Measurements from ENCODE around the gene MMP2. TPM values are rescaled to one million over a fixed set of nuclear protein-coding genes. Genes with fewer than 3 reads are reported as not detected.

The MMP2 gene
- total and polyA plus RNA-seq, 9 donors, result 277 to 709 (median 445) TPM

DNA sequence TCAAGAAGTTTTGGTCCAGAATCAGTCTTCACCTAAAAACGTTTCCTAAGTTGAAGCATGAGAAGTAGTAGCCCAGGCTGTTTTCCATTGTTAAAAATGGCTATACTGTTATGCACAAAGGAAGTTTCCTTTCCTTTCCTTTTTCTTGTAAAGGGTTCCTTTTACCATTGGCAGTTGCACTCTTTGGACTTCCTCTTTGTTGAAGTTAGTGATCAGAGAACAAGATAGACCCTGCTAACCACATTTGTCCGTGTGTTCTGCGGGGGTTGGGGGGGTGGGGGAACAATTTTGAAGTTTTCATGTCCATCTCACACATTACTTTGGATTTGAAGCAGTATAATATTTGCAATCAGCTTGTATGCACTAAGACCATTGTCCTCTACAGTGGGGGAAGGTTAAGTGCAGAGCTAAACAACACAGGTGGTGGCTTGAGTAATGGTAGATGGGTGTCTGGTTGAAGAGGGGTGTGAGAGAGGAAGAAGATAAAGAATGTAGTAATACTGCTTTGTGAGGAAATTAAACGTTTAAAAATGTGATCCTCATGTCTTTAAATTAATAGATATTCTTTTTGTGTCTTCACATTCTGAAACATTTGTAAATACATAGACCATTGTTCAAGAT, 31.3 kb downstream of the MMP2 start:
- Histone ChIP-seq H3K27me3 (ENCODE audit: control insufficient read depth, insufficient read depth, low read length) (no peaks in the 10 kb centered on the region), H3K36me3 (ENCODE audit: control insufficient read depth, insufficient read depth, low read length) (peaks cover 20% of the 10 kb centered on the region), H3K27ac (ENCODE audit: low read length) (peak overlapping the region; percentile 71), H3K4me1 (ENCODE audit: control insufficient read depth, insufficient read depth, low read length) (peaks cover 3% of the 10 kb centered on the region), H3K9me3 (replicated peaks; ENCODE audit: control insufficient read depth, low read depth, low read length) (peaks cover 16% of the 10 kb centered on the region), H3K4me3 (ENCODE audit: low read length) (peak overlapping the region; percentile 76)
- no peak for DNase-seq
- WGBS (ENCODE audit: insufficient coverage), result no CpG with 5 or more reads among the region's 4 CpGs

DNA sequence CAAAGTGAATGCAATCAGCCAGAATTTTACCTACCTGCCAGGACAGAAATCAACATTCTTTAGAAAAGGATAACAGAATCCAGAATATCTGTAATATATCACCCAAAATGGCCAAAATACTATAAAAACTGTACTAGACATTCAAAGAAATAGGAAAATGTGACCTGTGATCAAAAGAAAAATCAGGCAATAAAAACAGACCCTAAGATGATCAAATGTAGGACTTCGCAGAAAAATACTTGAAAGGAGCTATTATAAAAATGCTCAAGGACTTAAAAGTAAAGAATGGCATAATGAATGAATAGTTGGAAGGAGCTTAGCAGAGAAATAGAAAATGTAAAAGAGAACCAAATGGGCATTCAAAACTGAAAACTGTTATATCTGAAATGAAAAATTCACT, 33.9 kb downstream of the MMP2 start:
- WGBS (ENCODE audit: insufficient coverage), result no CpG with 5 or more reads among the region's 1 CpG
- H3K9me3 ChIP-seq (replicated peaks; ENCODE audit: control insufficient read depth, low read depth, low read length), result peaks cover 18% of the 10 kb centered on the region
- H3K4me1 ChIP-seq (ENCODE audit: control insufficient read depth, insufficient read depth, low read length), result peaks cover 3% of the 10 kb centered on the region
- no peak for DNase-seq
- no peak overlapping the region for H3K27ac ChIP-seq (ENCODE audit: low read length)
- no peak overlapping the region for H3K4me3 ChIP-seq (ENCODE audit: low read length)
- no peaks in the 10 kb centered on the region for H3K27me3 ChIP-seq (ENCODE audit: control insufficient read depth, insufficient read depth, low read length)
- peaks cover 4% of the 10 kb centered on the region for H3K36me3 ChIP-seq (ENCODE audit: control insufficient read depth, insufficient read depth, low read length)

DNA sequence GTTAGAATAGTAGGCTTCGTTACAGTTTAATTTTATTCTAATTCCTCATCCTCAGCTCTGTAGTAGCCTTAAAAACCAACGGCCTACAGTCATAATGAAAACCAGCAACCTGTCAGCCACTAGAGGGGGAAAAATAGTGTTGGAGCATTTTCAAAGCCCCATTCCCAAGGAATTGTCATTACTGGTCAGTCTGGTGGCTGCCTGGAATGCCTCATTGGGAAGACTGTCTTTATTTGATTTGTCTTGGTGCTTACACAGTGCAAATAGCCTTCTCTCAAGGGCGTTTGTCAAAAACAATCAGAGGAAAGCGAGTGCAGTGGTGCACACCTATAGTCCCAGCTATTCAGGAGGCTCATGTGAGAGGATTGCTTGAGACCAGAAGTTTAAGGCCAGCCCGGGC, 34.6 kb downstream of the MMP2 start:
- Histone ChIP-seq H3K36me3 (ENCODE audit: control insufficient read depth, insufficient read depth, low read length) (peaks cover 2% of the 10 kb centered on the region), H3K9me3 (replicated peaks; ENCODE audit: control insufficient read depth, low read depth, low read length) (peaks cover 18% of the 10 kb centered on the region), H3K4me3 (ENCODE audit: low read length) (no peak overlapping the region), H3K4me1 (ENCODE audit: control insufficient read depth, insufficient read depth, low read length) (peaks cover 3% of the 10 kb centered on the region), H3K27me3 (ENCODE audit: control insufficient read depth, insufficient read depth, low read length) (no peaks in the 10 kb centered on the region), H3K27ac (ENCODE audit: low read length) (no peak overlapping the region)
- 100% methylated on average over 2 of the region's 5 CpGs for WGBS (ENCODE audit: insufficient coverage)
- no peak for DNase-seq

DNA sequence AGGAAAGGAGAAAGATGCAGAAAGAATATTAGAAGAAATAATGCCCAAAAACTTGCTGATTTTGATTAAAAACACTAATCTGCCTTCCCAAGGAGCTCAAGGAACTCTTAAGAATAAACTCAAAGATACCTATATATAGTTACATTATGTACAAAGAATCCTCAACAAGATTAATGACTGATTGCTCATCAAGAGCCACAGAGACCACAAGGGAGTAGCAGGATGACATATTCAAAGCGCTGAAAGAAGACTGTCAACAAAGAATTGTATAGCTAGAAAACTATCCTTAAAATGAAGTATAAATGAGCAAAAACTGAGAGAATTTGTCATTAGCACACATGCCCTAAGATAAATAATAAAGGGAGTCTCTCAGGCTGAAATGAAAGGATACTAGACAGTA, 36.1 kb downstream of the MMP2 start:
- Histone ChIP-seq H3K9me3 (replicated peaks; ENCODE audit: control insufficient read depth, low read depth, low read length) (peaks cover 18% of the 10 kb centered on the region), H3K27ac (ENCODE audit: low read length) (no peak overlapping the region), H3K36me3 (ENCODE audit: control insufficient read depth, insufficient read depth, low read length) (peaks cover 2% of the 10 kb centered on the region), H3K4me1 (ENCODE audit: control insufficient read depth, insufficient read depth, low read length) (no peaks in the 10 kb centered on the region), H3K27me3 (ENCODE audit: control insufficient read depth, insufficient read depth, low read length) (no peaks in the 10 kb centered on the region), H3K4me3 (ENCODE audit: low read length) (no peak overlapping the region)
- WGBS (ENCODE audit: insufficient coverage), result no CpG with 5 or more reads among the region's 1 CpG
- no peak for DNase-seq

DNA sequence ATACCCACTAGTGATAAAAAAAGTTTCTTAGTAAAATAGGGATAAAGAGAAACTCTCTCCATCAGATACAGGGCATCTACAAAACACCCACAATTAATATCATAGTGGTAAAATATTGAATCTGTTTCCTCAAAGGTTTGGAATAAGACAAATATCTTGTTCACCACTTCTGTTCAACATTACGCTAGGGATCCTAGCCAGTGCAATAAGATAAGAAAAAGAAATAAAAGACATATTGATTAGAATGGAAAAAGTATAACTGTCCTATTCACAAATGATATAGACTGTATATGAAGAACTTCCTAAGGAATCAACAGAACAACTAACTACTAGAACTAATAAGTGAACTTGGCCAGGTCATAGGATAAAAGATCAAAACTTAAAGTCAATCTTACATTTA, 42.8 kb downstream of the MMP2 start:
- no peaks in the 10 kb centered on the region for H3K9me3 ChIP-seq (replicated peaks; ENCODE audit: control insufficient read depth, low read depth, low read length)
- no peak for DNase-seq
- no peaks in the 10 kb centered on the region for H3K36me3 ChIP-seq (ENCODE audit: control insufficient read depth, insufficient read depth, low read length)
- H3K4me1 ChIP-seq (ENCODE audit: control insufficient read depth, insufficient read depth, low read length), result no peaks in the 10 kb centered on the region
- no peak overlapping the region for H3K4me3 ChIP-seq (ENCODE audit: low read length)
- no peak overlapping the region for H3K27ac ChIP-seq (ENCODE audit: low read length)
- no CpG with 5 or more reads among the region's 1 CpG for WGBS (ENCODE audit: insufficient coverage)
- no peaks in the 10 kb centered on the region for H3K27me3 ChIP-seq (ENCODE audit: control insufficient read depth, insufficient read depth, low read length)

DNA sequence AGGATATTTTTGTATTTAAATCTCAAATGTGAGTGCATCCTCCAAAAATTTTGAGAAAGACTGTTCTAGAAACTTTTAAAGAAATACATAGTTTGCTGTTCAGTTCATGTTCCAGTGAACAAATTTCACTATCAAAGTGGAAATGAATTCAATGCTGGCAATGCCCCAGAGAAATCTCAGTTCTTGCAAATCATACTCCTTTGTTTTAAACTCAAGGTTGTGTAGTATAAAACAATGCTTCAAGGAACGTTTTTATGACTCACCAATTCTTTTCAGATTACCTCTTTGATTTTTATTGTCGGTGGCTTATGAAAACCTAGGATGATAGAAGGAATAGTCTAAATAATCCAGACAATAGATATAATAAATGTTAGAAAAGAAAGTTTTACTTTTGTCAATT, 47.4 kb downstream of the MMP2 start:
- H3K4me3 ChIP-seq (ENCODE audit: low read length), result no peak overlapping the region
- H3K9me3 ChIP-seq (replicated peaks; ENCODE audit: control insufficient read depth, low read depth, low read length), result no peaks in the 10 kb centered on the region
- no peaks in the 10 kb centered on the region for H3K36me3 ChIP-seq (ENCODE audit: control insufficient read depth, insufficient read depth, low read length)
- H3K4me1 ChIP-seq (ENCODE audit: control insufficient read depth, insufficient read depth, low read length), result no peaks in the 10 kb centered on the region
- no peaks in the 10 kb centered on the region for H3K27me3 ChIP-seq (ENCODE audit: control insufficient read depth, insufficient read depth, low read length)
- peak overlapping the region; percentile 31 for H3K27ac ChIP-seq (ENCODE audit: low read length)
- peak; percentile 51 for DNase-seq
- no CpG with 5 or more reads among the region's 2 CpGs for WGBS (ENCODE audit: insufficient coverage)

DNA sequence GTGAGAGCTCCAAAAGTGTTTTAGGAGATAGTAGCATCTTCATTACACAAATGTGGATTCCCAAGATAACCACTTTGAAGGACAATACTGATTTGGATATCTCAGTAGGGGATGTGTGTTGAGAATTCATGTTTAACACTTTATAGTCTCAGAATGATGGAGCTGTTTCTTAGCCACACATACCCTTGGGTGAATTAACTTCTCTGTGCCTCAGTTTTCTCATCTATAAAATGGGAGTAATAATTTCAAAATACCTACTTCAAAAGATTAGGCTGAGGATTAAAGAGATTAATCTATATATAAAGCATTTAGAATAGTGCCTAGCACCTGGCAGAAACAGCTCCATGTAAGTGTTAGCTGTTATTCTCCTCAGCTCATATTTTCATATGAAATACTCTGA, 48.9 kb downstream of the MMP2 start:
- Histone ChIP-seq H3K27me3 (ENCODE audit: control insufficient read depth, insufficient read depth, low read length) (no peaks in the 10 kb centered on the region), H3K36me3 (ENCODE audit: control insufficient read depth, insufficient read depth, low read length) (peaks cover 2% of the 10 kb centered on the region), H3K4me1 (ENCODE audit: control insufficient read depth, insufficient read depth, low read length) (no peaks in the 10 kb centered on the region), H3K4me3 (ENCODE audit: low read length) (no peak overlapping the region), H3K27ac (ENCODE audit: low read length) (no peak overlapping the region), H3K9me3 (replicated peaks; ENCODE audit: control insufficient read depth, low read depth, low read length) (no peaks in the 10 kb centered on the region)
- no peak for DNase-seq

DNA sequence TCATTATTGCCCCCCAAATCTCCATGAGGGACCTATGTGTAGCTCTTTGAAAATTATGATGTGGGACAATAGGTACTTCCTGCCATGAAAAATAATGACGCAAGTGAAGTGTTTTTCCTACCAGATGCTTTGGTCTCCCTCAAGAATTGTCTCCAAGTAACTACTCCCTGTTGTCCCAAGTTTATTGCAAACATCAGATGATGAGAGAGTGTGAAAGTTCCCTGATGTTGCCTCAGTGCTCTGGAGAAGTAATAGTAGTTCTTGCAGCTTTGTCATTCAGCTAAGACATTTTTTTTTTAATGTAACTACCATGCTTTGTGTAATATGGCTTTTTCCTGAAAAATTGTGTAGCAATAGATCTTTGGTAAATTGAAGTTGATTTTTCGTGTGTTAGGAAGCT, 50.0 kb downstream of the MMP2 start:
- H3K36me3 ChIP-seq (ENCODE audit: control insufficient read depth, insufficient read depth, low read length), result peaks cover 2% of the 10 kb centered on the region
- H3K9me3 ChIP-seq (replicated peaks; ENCODE audit: control insufficient read depth, low read depth, low read length), result no peaks in the 10 kb centered on the region
- H3K27me3 ChIP-seq (ENCODE audit: control insufficient read depth, insufficient read depth, low read length), result no peaks in the 10 kb centered on the region
- H3K4me3 ChIP-seq (ENCODE audit: low read length), result no peak overlapping the region
- peak; percentile 96 for DNase-seq
- peak overlapping the region; percentile 83 for H3K27ac ChIP-seq (ENCODE audit: low read length)
- WGBS (ENCODE audit: insufficient coverage), result no CpG with 5 or more reads among the region's 2 CpGs
- H3K4me1 ChIP-seq (ENCODE audit: control insufficient read depth, insufficient read depth, low read length), result no peaks in the 10 kb centered on the region

DNA sequence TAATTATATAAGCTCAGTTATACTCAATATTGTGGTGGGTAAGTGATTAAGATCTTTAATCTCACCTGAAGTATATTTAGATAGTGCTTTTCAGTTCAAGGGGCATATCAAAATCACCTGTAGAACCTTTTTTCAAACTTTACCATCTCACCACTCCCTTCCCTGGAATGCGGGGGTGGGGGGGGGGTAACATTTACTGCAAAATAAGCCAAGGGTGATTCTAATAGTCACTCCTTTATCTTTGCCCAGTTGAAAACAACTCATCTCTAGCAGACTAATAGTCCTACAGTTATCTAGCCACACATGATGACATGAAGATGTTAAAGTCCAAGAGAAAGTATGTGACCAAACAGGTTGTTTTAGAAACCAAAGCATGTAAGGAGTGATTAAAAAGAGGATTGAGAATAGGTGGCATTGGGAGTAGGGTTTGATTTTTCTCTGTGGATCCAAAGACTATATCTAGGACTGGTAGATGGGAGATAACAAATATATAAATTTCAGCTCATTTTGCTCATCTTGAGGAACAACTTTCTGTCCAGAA, 51.4 kb downstream of the MMP2 start:
- no peak for DNase-seq
- Histone ChIP-seq H3K27ac (ENCODE audit: low read length) (no peak overlapping the region), H3K36me3 (ENCODE audit: control insufficient read depth, insufficient read depth, low read length) (peaks cover 2% of the 10 kb centered on the region), H3K9me3 (replicated peaks; ENCODE audit: control insufficient read depth, low read depth, low read length) (no peaks in the 10 kb centered on the region), H3K4me1 (ENCODE audit: control insufficient read depth, insufficient read depth, low read length) (no peaks in the 10 kb centered on the region), H3K27me3 (ENCODE audit: control insufficient read depth, insufficient read depth, low read length) (no peaks in the 10 kb centered on the region), H3K4me3 (ENCODE audit: low read length) (no peak overlapping the region)
- WGBS (ENCODE audit: insufficient coverage), result no CpG with 5 or more reads among the region's 1 CpG

DNA sequence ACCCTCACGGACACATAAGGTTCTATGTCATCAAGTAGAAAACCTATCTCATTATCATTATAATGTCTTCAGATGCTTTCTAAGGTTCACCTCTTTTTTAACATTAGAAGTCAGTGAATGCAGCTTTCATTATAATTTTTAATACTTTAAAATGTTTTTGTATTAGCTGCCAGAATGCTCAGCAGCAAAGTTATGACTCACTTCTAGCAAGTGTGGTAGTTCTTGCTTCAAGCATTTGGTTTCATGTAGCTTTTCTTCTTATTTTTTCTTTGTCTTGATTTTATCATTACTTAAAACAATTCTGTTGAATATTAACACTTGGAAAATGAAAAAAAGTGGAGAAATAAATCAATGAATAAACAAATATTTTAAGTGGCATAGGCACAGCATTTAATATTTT, 53.2 kb downstream of the MMP2 start:
- no CpG with 5 or more reads among the region's 1 CpG for WGBS (ENCODE audit: insufficient coverage)
- H3K9me3 ChIP-seq (replicated peaks; ENCODE audit: control insufficient read depth, low read depth, low read length), result no peaks in the 10 kb centered on the region

DNA sequence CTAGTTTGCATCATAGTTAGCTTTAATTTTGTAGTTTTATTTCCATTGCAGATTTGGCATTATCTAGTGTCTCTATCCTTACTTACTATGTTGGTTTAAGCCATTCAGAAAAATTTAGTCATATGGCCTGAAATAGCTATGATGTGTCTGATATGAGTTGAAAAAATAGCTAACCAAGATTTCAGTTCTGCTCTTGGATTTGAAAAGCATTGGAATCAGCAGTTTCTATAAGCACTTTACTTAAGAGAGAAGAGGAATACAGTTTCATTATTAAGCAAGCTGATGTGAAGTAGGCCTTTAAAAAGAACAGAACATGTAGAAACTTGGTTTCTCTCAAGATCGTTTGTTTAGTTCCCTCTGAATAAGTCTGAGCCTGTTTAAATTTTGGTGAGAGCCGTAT, 55.8 kb downstream of the MMP2 start:
- peaks cover 7% of the 10 kb centered on the region for H3K36me3 ChIP-seq (ENCODE audit: control insufficient read depth, insufficient read depth, low read length)
- 100% methylated on average over 1 of the region's 2 CpGs for WGBS (ENCODE audit: insufficient coverage)
- no peak overlapping the region for H3K4me3 ChIP-seq (ENCODE audit: low read length)
- H3K9me3 ChIP-seq (replicated peaks; ENCODE audit: control insufficient read depth, low read depth, low read length), result no peaks in the 10 kb centered on the region
- no peaks in the 10 kb centered on the region for H3K27me3 ChIP-seq (ENCODE audit: control insufficient read depth, insufficient read depth, low read length)
- DNase-seq, result peak; percentile 65
- H3K27ac ChIP-seq (ENCODE audit: low read length), result no peak overlapping the region
- H3K4me1 ChIP-seq (ENCODE audit: control insufficient read depth, insufficient read depth, low read length), result peaks cover 2% of the 10 kb centered on the region

More for the DNA sequence above, 53.2 kb downstream of the MMP2 start:
- DNase-seq, result no peak
- Histone ChIP-seq H3K27me3 (ENCODE audit: control insufficient read depth, insufficient read depth, low read length) (no peaks in the 10 kb centered on the region), H3K36me3 (ENCODE audit: control insufficient read depth, insufficient read depth, low read length) (peaks cover 2% of the 10 kb centered on the region), H3K4me1 (ENCODE audit: control insufficient read depth, insufficient read depth, low read length) (no peaks in the 10 kb centered on the region), H3K27ac (ENCODE audit: low read length) (no peak overlapping the region), H3K4me3 (ENCODE audit: low read length) (no peak overlapping the region)
